Stimulated activated CD4-positive, alpha-beta T cell treated with anti-CD3 and anti-CD28 coated beads, Interleukin-4, amount 100 ng/mL, for 24 hours (primary cell): Measurements from ENCODE around the gene MYO1A.

Experiments
- DNase-seq: peaks from one replicate; pipeline ENCODE4 v3.0.0-alpha.2; 2020

MYO1A gene

GRCh38 chr12:57012600-57013465 lies 37.1 kb downstream of the MYO1A start:
- no peak for DNase-seq

- DNase-seq, result no peak
Measured at GRCh38 chr12:57011438-57012424, 38.2 kb downstream of the MYO1A start.

- DNase-seq, result no peak
Measured at GRCh38 chr12:57010627-57011247, 39.2 kb downstream of the MYO1A start.

- DNase-seq, result no peak
Measured at GRCh38 chr12:57009949-57010626, 39.8 kb downstream of the MYO1A start.

GRCh38 chr12:57008178-57008577 lies 41.8 kb downstream of the MYO1A start:
- DNase-seq, result peak; percentile 23

GRCh38 chr12:57006809-57007475 lies 43.0 kb downstream of the MYO1A start:
- peak; percentile 41 for DNase-seq

- peak; percentile 60 for DNase-seq
Measured at GRCh38 chr12:57005980-57006808, 43.7 kb downstream of the MYO1A start, which contains the start of gene ZBTB39. Gene ZBTB39, minus strand, starts transcription at chr12:57006546. Its CDS starts 1,629 bp downstream, at chr12:57004917.

- DNase-seq, result no peak
Measured at GRCh38 chr12:57004651-57005050, 45.3 kb downstream of the MYO1A start.

GRCh38 chr12:57003395-57003794 lies 46.5 kb downstream of the MYO1A start:
- no peak for DNase-seq

GRCh38 chr12:57001448-57001906 lies 48.5 kb downstream of the MYO1A start:
- peak; percentile 78 for DNase-seq

GRCh38 chr12:57000393-57000792 lies 49.5 kb downstream of the MYO1A start:
- DNase-seq, result no peak

GRCh38 chr12:56999456-56999855 lies 50.5 kb downstream of the MYO1A start:
- DNase-seq, result no peak

GRCh38 chr12:56998981-56999380 lies 50.9 kb downstream of the MYO1A start:
- peak; percentile 66 for DNase-seq

- no peak for DNase-seq
Measured at GRCh38 chr12:56998316-56998715, 51.6 kb downstream of the MYO1A start.

- DNase-seq, result no peak
Measured at GRCh38 chr12:56996793-56997545, 53.0 kb downstream of the MYO1A start.

- no peak for DNase-seq
Measured at GRCh38 chr12:56995930-56996496, 53.9 kb downstream of the MYO1A start.

GRCh38 chr12:56995201-56995929 lies 54.6 kb downstream of the MYO1A start:
- DNase-seq, result no peak

- DNase-seq, result no peak
Measured at GRCh38 chr12:56994231-56994746, 55.6 kb downstream of the MYO1A start.

GRCh38 chr12:56993346-56993745 lies 56.6 kb downstream of the MYO1A start:
- DNase-seq, result no peak
